OCI-LY1 (cell line): Measurements from ENCODE around the gene SUFU.

ENCODE experiments used
- EZH2 ChIP-seq: fragments of 200-600 bp; sonication (generic), shearing (Covaris generic); IDR thresholded peaks from 2 replicates; pipeline ENCODE4 v1.8.0; 2017; ENCODE audit warnings: borderline replicate concordance, mixed run types, mild to moderate bottlenecking, antibody characterized with exemption, low read length, moderate library complexity, mixed read lengths
- TF ChIP-seq, protein P1 (sequence below): fragments of 200-600 bp; sonication (generic), shearing (Covaris generic); IDR thresholded peaks from 2 replicates; pipeline ENCODE4 v1.5.1; 2017; ENCODE audit warnings: mild to moderate bottlenecking, antibody characterized with exemption, low read length, moderate library complexity, mixed read lengths

DNA sequence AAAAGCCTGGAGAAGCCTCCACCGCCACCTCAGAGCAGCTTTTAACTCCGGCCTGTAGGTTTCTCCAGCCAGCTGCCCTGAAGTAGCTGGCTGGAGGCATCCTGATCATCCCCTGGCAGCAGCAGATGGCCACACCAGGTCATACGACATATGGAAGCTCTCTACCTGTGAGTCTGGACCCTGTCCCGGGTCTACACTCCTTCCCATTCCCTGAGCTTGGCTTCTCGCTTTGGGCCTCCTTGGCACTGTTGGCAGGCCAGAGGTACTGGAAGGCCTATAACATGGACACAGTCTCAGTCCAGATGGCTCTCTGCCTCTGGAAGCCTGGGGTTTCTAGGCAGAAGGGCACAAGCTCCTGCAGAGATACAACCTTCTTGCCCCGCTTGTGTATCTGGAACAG, 97.0 kb downstream of the SUFU start:
- TF ChIP-seq, protein P1, sequence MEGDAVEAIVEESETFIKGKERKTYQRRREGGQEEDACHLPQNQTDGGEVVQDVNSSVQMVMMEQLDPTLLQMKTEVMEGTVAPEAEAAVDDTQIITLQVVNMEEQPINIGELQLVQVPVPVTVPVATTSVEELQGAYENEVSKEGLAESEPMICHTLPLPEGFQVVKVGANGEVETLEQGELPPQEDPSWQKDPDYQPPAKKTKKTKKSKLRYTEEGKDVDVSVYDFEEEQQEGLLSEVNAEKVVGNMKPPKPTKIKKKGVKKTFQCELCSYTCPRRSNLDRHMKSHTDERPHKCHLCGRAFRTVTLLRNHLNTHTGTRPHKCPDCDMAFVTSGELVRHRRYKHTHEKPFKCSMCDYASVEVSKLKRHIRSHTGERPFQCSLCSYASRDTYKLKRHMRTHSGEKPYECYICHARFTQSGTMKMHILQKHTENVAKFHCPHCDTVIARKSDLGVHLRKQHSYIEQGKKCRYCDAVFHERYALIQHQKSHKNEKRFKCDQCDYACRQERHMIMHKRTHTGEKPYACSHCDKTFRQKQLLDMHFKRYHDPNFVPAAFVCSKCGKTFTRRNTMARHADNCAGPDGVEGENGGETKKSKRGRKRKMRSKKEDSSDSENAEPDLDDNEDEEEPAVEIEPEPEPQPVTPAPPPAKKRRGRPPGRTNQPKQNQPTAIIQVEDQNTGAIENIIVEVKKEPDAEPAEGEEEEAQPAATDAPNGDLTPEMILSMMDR: no peak
- TF ChIP-seq EZH2: no peak
